GM12873 (cell line): ENCODE results near the gene CAPN10.
A peak's percentile ranks its signal among the peaks of the same experiment; 100 is the strongest.

Experiments
- TF ChIP-seq, protein P1 (sequence below): IDR thresholded peaks from 2 replicates; pipeline ENCODE4 v1.5.1; 2012; ENCODE audit warnings: low read depth, mild to moderate bottlenecking, moderate library complexity, low read length, control low read depth; ENCODE audit not compliant: insufficient read depth; ENCODE audit errors: missing control alignments

CAPN10 gene

DNA sequence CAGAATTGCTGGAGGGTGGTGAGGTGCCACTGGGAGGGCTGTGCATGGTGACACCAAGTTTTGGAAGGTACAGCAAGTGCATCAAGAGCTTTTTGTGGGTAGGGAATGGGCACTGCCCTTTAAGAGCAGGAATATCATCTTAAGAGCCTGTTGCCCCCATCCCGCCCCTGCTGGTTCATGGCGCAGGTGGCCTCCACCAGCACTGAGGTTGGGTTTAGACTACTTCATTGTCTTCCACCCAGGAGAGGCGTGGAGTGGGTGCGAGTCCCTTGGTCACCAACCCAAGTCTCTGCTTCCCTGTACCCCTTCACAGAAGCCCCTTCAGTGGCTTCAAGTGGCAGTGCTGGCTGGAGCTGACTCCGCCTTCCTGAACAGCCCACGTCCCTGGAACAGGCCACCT is 10.5 kb upstream of the CAPN10 start:
- TF ChIP-seq, protein P1, sequence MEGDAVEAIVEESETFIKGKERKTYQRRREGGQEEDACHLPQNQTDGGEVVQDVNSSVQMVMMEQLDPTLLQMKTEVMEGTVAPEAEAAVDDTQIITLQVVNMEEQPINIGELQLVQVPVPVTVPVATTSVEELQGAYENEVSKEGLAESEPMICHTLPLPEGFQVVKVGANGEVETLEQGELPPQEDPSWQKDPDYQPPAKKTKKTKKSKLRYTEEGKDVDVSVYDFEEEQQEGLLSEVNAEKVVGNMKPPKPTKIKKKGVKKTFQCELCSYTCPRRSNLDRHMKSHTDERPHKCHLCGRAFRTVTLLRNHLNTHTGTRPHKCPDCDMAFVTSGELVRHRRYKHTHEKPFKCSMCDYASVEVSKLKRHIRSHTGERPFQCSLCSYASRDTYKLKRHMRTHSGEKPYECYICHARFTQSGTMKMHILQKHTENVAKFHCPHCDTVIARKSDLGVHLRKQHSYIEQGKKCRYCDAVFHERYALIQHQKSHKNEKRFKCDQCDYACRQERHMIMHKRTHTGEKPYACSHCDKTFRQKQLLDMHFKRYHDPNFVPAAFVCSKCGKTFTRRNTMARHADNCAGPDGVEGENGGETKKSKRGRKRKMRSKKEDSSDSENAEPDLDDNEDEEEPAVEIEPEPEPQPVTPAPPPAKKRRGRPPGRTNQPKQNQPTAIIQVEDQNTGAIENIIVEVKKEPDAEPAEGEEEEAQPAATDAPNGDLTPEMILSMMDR, result no peak

DNA sequence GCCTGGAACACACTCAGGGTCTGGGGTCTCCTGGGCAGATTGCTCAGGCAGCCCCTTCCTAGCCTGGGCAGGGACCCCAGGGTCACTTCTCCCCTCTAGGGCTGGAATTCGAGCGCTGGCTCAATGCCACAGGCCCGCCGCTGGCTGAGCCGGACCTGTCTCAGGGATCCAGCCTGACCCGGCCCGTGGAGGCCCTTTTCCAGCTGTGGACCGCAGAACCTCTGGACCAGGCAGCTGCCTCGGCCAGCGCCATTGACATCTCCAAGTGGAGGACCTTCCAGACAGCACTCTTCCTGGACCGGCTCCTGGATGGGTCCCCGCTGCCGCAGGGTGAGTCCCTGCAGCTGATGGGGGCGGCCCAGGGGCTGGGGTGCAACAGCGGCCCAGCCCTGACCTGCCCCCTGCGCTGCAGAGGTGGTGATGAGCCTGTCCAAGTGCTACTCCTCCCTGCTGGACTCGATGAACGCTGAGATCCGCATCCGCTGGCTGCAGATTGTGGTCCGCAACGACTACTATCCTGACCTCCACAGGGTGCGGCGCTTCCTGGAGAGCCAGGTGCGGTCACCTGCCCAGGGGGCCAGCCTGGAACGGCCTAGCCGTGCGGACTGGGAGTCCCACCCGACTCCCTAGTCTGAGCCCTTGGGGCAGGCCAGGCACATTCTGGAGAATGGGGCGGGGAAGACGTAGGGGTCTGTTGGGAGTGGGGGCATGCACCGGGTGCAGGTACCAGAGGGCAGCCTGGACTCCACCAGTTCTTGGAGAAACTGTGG is 9.9 kb upstream of the CAPN10 start:
- TF ChIP-seq, protein P1, result no peak

DNA sequence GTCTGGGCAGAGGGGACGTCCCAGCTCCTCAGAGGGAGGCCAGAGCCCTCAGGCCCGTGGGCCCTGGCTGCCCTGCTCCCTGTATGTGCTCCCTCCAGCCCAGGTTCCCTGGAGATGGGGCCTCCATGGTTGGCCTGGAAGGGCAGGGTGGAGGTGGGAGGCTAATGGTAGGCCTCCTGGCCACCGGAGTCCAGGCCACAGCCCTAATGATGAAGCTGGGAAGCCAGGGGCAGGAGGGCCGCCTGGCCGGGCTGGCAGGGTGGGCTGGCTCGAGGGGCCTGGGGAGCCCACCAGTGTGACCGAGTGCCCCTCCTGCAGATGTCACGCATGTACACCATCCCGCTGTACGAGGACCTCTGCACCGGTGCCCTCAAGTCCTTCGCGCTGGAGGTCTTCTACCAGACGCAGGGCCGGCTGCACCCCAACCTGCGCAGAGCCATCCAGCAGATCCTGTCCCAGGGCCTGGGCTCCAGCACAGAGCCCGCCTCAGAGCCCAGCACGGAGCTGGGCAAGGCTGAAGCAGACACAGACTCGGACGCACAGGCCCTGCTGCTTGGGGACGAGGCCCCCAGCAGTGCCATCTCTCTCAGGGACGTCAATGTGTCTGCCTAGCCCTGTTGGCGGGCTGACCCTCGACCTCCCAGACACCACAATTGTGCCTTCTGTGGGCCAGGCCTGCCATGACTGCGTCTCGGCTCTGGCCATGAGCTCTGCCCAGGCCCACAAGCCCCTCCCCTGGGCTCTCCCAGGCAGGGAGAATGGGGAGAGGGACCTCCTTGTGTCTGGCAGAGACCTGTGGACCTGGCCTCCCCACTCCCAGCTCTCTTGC is 9.0 kb upstream of the CAPN10 start:
- TF ChIP-seq, protein P1, result no peak

DNA sequence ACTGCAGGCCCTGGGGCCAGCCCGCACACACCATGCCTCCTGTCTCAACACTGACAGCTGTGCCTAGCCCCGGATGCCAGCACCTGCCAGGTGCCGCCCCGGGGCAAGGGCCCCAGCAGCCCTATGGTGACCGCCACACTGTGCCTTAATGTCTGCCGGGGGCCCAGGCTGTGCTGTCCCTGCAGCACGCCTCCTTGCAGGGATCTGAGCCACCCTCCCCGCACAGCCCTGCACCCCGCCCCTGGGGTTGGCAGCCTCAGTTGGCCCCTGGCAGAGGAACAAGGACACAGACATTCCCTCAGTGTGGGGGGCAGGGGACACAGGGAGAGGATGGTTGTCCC is 8.5 kb upstream of the CAPN10 start:
- TF ChIP-seq, protein P1, result no peak

DNA sequence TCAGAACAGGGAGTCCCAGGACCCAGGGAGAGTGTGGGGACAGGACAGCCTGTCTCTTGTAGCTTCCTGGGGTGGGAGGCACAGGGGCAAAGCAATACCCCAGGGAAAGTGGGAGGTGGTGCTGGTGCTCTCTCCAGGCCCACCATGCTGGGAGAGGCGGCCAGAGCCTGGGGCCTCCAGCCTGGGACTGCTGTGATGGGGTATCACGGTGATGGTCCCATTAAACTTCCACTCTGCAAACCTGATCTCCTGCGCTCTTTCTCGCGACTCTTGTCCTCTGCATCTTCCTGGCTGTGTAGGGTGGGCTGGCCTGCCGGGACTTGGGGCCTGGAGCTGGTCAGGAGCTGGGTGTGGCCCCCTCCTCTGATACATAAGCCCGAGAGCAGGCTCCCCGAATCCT is 8.0 kb upstream of the CAPN10 start:
- TF ChIP-seq, protein P1, result no peak

DNA sequence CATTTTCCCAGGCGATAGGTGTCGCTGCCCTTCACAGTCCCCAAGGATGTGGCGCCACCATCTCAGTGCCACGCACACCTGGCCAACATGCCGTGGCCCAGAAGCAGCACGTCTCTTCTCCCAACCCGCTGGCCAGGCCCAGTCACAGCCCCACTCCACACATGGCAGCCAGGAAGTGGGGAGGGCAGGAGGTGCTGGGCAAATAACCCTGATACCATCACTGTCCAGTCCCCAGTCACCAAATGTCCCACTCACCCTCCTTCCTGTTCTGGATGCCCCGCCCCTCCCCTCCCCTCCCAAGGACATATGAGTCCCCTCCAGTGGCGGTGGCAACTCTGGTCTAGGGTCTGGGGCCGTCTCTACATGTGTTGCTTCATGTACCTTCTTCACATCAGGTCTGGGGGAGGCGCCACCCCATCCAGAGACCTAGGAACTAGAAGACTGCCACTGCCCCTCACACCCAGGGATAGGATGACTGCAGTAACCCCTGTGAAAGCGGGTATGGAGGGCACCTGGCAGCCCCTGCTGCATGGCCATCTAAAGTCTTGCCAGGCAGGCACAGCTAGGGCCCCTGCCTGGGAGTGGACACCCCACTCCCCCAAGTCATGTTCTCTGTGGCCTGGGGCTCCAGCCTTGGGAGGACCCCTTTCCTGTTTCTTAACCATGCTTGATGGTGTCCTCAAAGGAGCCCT is 7.3 kb upstream of the CAPN10 start:
- TF ChIP-seq, protein P1, result no peak

DNA sequence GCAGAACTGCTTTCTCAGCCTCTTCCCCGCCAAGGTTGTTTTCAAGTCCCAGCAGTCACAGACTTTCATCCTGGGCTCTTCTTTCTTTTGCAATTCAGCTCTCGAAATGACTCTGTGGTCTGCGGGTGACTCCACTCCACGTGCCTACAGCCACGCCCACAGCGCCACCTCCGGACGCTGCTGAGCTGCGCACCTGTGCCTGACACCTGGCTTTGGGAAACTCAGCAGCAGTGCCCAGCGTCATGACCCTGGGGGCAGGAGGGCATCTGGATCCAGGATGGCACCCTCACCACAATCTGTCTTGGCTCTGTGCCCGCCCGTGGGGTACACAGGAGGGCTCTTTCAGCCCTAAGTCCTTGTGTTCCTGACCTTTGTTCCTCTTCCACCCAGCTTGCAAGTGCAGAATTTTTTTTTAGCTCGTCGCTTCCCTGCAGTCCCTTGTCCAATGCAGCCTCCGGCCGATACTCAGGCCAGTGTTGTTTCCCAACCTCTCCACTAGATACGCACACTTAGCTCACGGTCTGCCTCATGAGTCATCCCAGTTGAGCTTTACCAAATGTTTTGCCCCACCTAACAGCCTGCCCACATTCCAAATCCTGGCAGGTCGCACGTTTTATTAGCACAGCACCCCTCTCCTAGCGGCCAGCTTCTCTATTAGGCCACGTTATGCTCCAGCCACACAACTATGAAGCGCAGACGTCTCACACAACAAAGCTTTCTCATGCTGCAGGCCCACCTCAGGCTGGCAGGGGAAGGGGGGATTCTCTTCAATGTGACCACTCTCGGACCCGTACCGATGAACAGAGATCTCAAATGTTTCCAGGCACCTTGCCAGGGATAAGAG is 6.5 kb upstream of the CAPN10 start:
- TF ChIP-seq, protein P1, result peak; percentile 84
